ENCODE results near the gene DSCAML1.

The DSCAML1 gene

GRCh38 chr11:117603932-117604331 is 193.1 kb downstream of the DSCAML1 start:
- no peak for DNase-seq

GRCh38 chr11:117601006-117601708 is 195.9 kb downstream of the DSCAML1 start:
- DNase-seq: no peak

- peak; percentile 71 for DNase-seq
Measured at GRCh38 chr11:117600234-117600783, 196.7 kb downstream of the DSCAML1 start.

- peak; percentile 81 for DNase-seq
Measured at GRCh38 chr11:117597071-117597470, 199.9 kb downstream of the DSCAML1 start.

- no peak for DNase-seq
Measured at GRCh38 chr11:117595440-117595839, 201.6 kb downstream of the DSCAML1 start.

GRCh38 chr11:117594721-117595120 is 202.3 kb downstream of the DSCAML1 start:
- no peak for DNase-seq

GRCh38 chr11:117593065-117593464 is 204.0 kb downstream of the DSCAML1 start:
- DNase-seq: no peak

- DNase-seq: peak; percentile 78
Measured at GRCh38 chr11:117591316-117592039, 205.5 kb downstream of the DSCAML1 start.

- DNase-seq: no peak
Measured at GRCh38 chr11:117589063-117589462, 208.0 kb downstream of the DSCAML1 start.

GRCh38 chr11:117588166-117588810 is 208.7 kb downstream of the DSCAML1 start:
- no peak for DNase-seq

GRCh38 chr11:117587416-117587815 is 209.6 kb downstream of the DSCAML1 start:
- no peak for DNase-seq

GRCh38 chr11:117586392-117586791 is 210.6 kb downstream of the DSCAML1 start:
- DNase-seq: no peak

- no peak for DNase-seq
Measured at GRCh38 chr11:117585631-117586030, 211.4 kb downstream of the DSCAML1 start.

- DNase-seq: no peak
Measured at GRCh38 chr11:117584056-117584830, 212.8 kb downstream of the DSCAML1 start.

- DNase-seq: peak; percentile 84
Measured at GRCh38 chr11:117583063-117583801, 213.8 kb downstream of the DSCAML1 start.

GRCh38 chr11:117582433-117582832 is 214.6 kb downstream of the DSCAML1 start:
- peak; percentile 52 for DNase-seq

GRCh38 chr11:117580866-117581265 is 216.2 kb downstream of the DSCAML1 start:
- no peak for DNase-seq

- no peak for DNase-seq
Measured at GRCh38 chr11:117579161-117579560, 217.9 kb downstream of the DSCAML1 start.

GRCh38 chr11:117575856-117576255 is 221.2 kb downstream of the DSCAML1 start:
- DNase-seq: no peak

GRCh38 chr11:117574551-117574950 is 222.5 kb downstream of the DSCAML1 start:
- no peak for DNase-seq

GRCh38 chr11:117573326-117573725 is 223.7 kb downstream of the DSCAML1 start:
- no peak for DNase-seq

- no peak for DNase-seq
Measured at GRCh38 chr11:117572671-117573070, 224.3 kb downstream of the DSCAML1 start.

All from eye (tissue), 1 donor.